SW480 (cell line): ENCODE results near the gene TSPEAR.
"Not testable (repeated sequence)": the region's sequence is repeated elsewhere in the genome, so short reads cannot be mapped to it uniquely, and the experiment has no call there.

Source experiments
- DNase-seq: peaks from one replicate; pipeline ENCODE4 v3.0.0-alpha.2; 2016; ENCODE audit warnings: low spot score

Gene TSPEAR

GRCh38 chr21:44702111-44702972, 9.0 kb downstream of the TSPEAR start:
- DNase-seq, result no peak

- no peak for DNase-seq
Observed at GRCh38 chr21:44701541-44701940, 9.8 kb downstream of the TSPEAR start.

- no peak for DNase-seq
Observed at GRCh38 chr21:44701023-44701400, 10.4 kb downstream of the TSPEAR start.

- DNase-seq, result no peak
Observed at GRCh38 chr21:44700101-44701022, 11.0 kb downstream of the TSPEAR start.

GRCh38 chr21:44699502-44700001, 11.8 kb downstream of the TSPEAR start:
- DNase-seq, result no peak

GRCh38 chr21:44697811-44698734, 13.3 kb downstream of the TSPEAR start:
- no peak for DNase-seq

- not testable (repeated sequence) for DNase-seq
Observed at GRCh38 chr21:44697172-44697810, 14.1 kb downstream of the TSPEAR start, which contains the start of gene KRTAP10-12. Gene KRTAP10-12 (plus strand): TSS chr21:44697172. CDS start chr21:44697202, 30 bp downstream.

- no peak for DNase-seq
Observed at GRCh38 chr21:44696572-44696971, 14.8 kb downstream of the TSPEAR start.

- no peak for DNase-seq
Observed at GRCh38 chr21:44695641-44696040, 15.7 kb downstream of the TSPEAR start.

- DNase-seq, result no peak
Observed at GRCh38 chr21:44695184-44695583, 16.2 kb downstream of the TSPEAR start.

- no peak for DNase-seq
Observed at GRCh38 chr21:44694776-44695175, 16.6 kb downstream of the TSPEAR start.

- no peak for DNase-seq
Observed at GRCh38 chr21:44692798-44693512, 18.4 kb downstream of the TSPEAR start.

- DNase-seq, result no peak
Observed at GRCh38 chr21:44691686-44692085, 19.7 kb downstream of the TSPEAR start.

GRCh38 chr21:44689740-44690139, 21.6 kb downstream of the TSPEAR start:
- not testable (repeated sequence) for DNase-seq

- no peak for DNase-seq
Observed at GRCh38 chr21:44687671-44688070, 23.7 kb downstream of the TSPEAR start.

- DNase-seq, result no peak
Observed at GRCh38 chr21:44686843-44687561, 24.4 kb downstream of the TSPEAR start.

- DNase-seq, result no peak
Observed at GRCh38 chr21:44686000-44686781, 25.2 kb downstream of the TSPEAR start.

GRCh38 chr21:44685050-44685449, 26.3 kb downstream of the TSPEAR start:
- not testable (repeated sequence) for DNase-seq

- no peak for DNase-seq
Observed at GRCh38 chr21:44684483-44684882, 26.9 kb downstream of the TSPEAR start.
